Measurements from ENCODE around the gene NEDD4L. TPM values are rescaled to one million over a fixed set of nuclear protein-coding genes. Genes with fewer than 3 reads are reported as not detected.

Gene NEDD4L
- total RNA-seq, 1 donor from 2014 or later = 32.6 TPM

- no peaks in the 10 kb centered on the region for H3K27me3 Mint-ChIP-seq
- intact Hi-C loops (cut with micrococcal nuclease) = no loop called here
- TF ChIP-seq CTCF (IDR thresholded peaks at IDR 0.05) = no peak
- H3K27ac Mint-ChIP-seq = no peak overlapping the region
- CTCF ChIA-PET = no interaction called here
- no peaks in the 10 kb centered on the region for H3K9me3 Mint-ChIP-seq
- POLR2A ChIA-PET = no interaction called here
- ATAC-seq (ENCODE audit: low read depth) = no peak
- no peak overlapping the region for H3K4me3 Mint-ChIP-seq
- DNase-seq = no peak
- H3K36me3 Mint-ChIP-seq (ENCODE audit: low read depth) = peaks cover 4% of the 10 kb centered on the region
- H3K4me1 Mint-ChIP-seq = no peaks in the 10 kb centered on the region
These were observed 205.7 kb downstream of the NEDD4L start for GRCh38 chr18:58249712-58250111.

- Mint-ChIP-seq H3K4me3 (no peak overlapping the region), H3K27me3 (no peaks in the 10 kb centered on the region), H3K36me3 (ENCODE audit: low read depth) (peaks cover 6% of the 10 kb centered on the region), H3K27ac (no peak overlapping the region), H3K9me3 (no peaks in the 10 kb centered on the region), H3K4me1 (no peaks in the 10 kb centered on the region)
- ChIA-PET CTCF (no interaction called here), POLR2A (no interaction called here)
- intact Hi-C loops (cut with micrococcal nuclease) = no loop called here
- no peak for TF ChIP-seq CTCF (IDR thresholded peaks at IDR 0.05)
- DNase-seq (no peak), ATAC-seq (ENCODE audit: low read depth) (no peak)
These were observed 207.4 kb downstream of the NEDD4L start for GRCh38 chr18:58251416-58251815.

GRCh38 chr18:58252166-58252565 lies 208.1 kb downstream of the NEDD4L start:
- peaks cover 2% of the 10 kb centered on the region for H3K4me1 Mint-ChIP-seq
- peaks cover 13% of the 10 kb centered on the region for H3K36me3 Mint-ChIP-seq (ENCODE audit: low read depth)
- ChIA-PET CTCF (no interaction called here), POLR2A (no interaction called here)
- TF ChIP-seq CTCF (IDR thresholded peaks at IDR 0.05) = no peak
- ATAC-seq (ENCODE audit: low read depth) (no peak), DNase-seq (no peak)
- no peaks in the 10 kb centered on the region for H3K9me3 Mint-ChIP-seq
- intact Hi-C loops (cut with micrococcal nuclease) = no loop called here
- no peak overlapping the region for H3K27ac Mint-ChIP-seq
- H3K4me3 Mint-ChIP-seq = no peak overlapping the region
- H3K27me3 Mint-ChIP-seq = no peaks in the 10 kb centered on the region

GRCh38 chr18:58253318-58253717 lies 209.3 kb downstream of the NEDD4L start:
- Mint-ChIP-seq H3K27ac (no peak overlapping the region), H3K9me3 (no peaks in the 10 kb centered on the region)
- CTCF ChIA-PET = no interaction called here

GRCh38 chr18:58253871-58254270 lies 209.8 kb downstream of the NEDD4L start:
- ChIA-PET POLR2A (no interaction called here), CTCF (no interaction called here)
- Mint-ChIP-seq H3K36me3 (ENCODE audit: low read depth) (peaks cover 16% of the 10 kb centered on the region), H3K27me3 (no peaks in the 10 kb centered on the region), H3K4me3 (no peak overlapping the region), H3K9me3 (no peaks in the 10 kb centered on the region), H3K27ac (no peak overlapping the region), H3K4me1 (peaks cover 10% of the 10 kb centered on the region)
- no peak for TF ChIP-seq CTCF (IDR thresholded peaks at IDR 0.05)
- intact Hi-C loops (cut with micrococcal nuclease) = no loop called here
- no peak for ATAC-seq (ENCODE audit: low read depth)
- DNase-seq = no peak

More at GRCh38 chr18:58253318-58253717, 209.3 kb downstream of the NEDD4L start:
- POLR2A ChIA-PET = no interaction called here
- TF ChIP-seq CTCF (IDR thresholded peaks at IDR 0.05) = no peak
- intact Hi-C loops (cut with micrococcal nuclease) = no loop called here
- Mint-ChIP-seq H3K27me3 (no peaks in the 10 kb centered on the region), H3K4me1 (peaks cover 10% of the 10 kb centered on the region), H3K4me3 (no peak overlapping the region), H3K36me3 (ENCODE audit: low read depth) (peaks cover 16% of the 10 kb centered on the region)
- ATAC-seq (ENCODE audit: low read depth) = no peak
- DNase-seq = no peak

Data from activated B cell treated with CpG ODN at 0.5 μM for 24 hours (primary cell).